ENCODE data around the gene GPX3.
A peak's percentile ranks its signal among the peaks of the same experiment; 100 is the strongest.

Gene GPX3

DNA sequence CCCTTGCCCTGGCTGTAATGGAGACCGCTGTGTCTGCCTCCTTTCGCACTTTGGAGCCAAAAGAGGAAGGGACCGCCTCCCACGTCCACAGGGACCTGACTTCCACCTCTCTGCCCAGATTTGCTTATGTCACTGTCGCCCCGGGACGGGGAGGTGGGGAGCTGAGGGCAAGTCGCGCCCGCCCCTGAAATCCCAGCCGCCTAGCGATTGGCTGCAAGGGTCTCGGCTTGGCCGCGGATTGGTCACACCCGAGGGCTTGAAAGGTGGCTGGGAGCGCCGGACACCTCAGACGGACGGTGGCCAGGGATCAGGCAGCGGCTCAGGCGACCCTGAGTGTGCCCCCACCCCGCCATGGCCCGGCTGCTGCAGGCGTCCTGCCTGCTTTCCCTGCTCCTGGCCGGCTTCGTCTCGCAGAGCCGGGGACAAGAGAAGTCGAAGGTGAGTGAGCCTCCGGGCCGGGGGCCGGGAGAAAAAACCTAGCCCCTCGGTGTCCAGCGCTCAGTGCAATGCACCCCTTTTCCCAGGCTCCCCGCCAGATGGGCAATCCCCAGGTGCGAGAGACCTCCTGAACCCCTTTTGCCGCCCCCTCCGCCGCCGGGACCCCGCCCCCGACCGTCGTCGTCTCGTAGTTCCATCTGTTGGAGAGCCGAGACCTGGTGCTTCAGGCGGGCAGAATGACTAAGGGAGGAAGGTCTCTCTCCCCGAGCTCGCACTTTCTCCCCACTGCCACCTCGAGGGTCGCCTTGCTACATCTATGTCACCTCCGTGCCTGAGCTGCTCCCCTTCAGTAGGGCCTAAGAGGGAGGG is at the start of gene GPX3:
GPX3 (plus strand) TSS at position 288 of the 807 bp plus-strand sequence; CDS start at position 352, 64 bp downstream.
- DNase-seq (ENCODE audit: insufficient read length, low spot score) (peak; percentile 51), FAIRE-seq (no peak)
- TF ChIP-seq POLR2A (IDR thresholded peaks at IDR 0.05; ENCODE audit: low read depth, low read length): peak; percentile 51

GRCh38 chr5:150978590-150978989 is 41.8 kb upstream of the GPX3 start:
- FAIRE-seq (no peak), DNase-seq (ENCODE audit: insufficient read length, low spot score) (no peak)
- no peak for TF ChIP-seq POLR2A (IDR thresholded peaks at IDR 0.05; ENCODE audit: low read depth, low read length)

- DNase-seq (ENCODE audit: insufficient read length, low spot score) (no peak), FAIRE-seq (no peak)
- TF ChIP-seq POLR2A (IDR thresholded peaks at IDR 0.05; ENCODE audit: low read depth, low read length): no peak
Observed at GRCh38 chr5:150987746-150988145, 32.6 kb upstream of the GPX3 start.

DNA sequence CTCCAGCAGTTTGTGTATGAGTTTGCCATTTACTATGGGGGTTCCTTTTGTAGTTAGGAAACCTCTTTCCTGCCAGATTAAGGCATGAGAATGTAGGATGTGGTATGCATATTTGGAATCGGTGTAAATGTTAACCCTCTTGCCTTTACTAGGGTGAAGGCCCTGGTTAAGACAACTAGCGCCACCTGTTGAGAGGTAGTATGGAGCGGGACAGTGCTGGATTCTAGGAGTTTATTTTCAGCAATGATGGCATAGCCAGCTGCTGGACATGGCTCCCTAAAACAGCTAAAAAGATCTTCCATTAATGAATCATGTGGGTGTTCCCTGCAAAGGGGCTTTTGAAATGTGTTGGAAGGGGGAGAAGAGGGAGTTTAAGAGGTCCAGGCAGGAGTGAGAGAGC is 30.7 kb upstream of the GPX3 start:
- DNase-seq (ENCODE audit: insufficient read length, low spot score): no peak

DNA sequence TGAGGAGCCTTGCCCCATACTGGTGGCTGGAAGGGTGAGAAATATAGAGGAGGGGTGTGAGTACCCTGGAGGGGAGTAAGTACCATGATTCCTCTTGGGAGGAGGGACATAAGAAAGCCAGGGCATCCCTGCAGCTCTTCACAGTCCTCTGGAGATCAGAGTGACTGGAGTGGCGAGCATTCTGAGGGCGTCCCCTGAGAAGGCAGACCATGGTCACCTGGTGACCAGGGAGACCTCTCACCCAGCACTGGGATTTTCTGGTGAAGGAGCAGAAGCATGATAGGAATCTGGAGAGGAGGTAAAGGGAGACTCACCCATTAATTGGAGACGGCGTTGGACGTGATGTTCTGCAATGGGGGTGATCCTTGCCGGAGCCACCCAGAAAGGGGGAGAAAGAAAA is 27.7 kb upstream of the GPX3 start:
- FAIRE-seq: no peak
- TF ChIP-seq POLR2A (IDR thresholded peaks at IDR 0.05; ENCODE audit: low read depth, low read length): no peak
- no peak for DNase-seq (ENCODE audit: insufficient read length, low spot score)

More for the DNA sequence above, 30.7 kb upstream of the GPX3 start:
- no peak for FAIRE-seq
- no peak for TF ChIP-seq POLR2A (IDR thresholded peaks at IDR 0.05; ENCODE audit: low read depth, low read length)

- FAIRE-seq (no peak), DNase-seq (ENCODE audit: insufficient read length, low spot score) (no peak)
- TF ChIP-seq POLR2A (IDR thresholded peaks at IDR 0.05; ENCODE audit: low read depth, low read length): no peak
Observed at GRCh38 chr5:150993422-150993821, 27.0 kb upstream of the GPX3 start.

- no peak for TF ChIP-seq POLR2A (IDR thresholded peaks at IDR 0.05; ENCODE audit: low read depth, low read length)
- FAIRE-seq (no peak), DNase-seq (ENCODE audit: insufficient read length, low spot score) (no peak)
Observed at GRCh38 chr5:150993826-150994412, 26.5 kb upstream of the GPX3 start.

DNA sequence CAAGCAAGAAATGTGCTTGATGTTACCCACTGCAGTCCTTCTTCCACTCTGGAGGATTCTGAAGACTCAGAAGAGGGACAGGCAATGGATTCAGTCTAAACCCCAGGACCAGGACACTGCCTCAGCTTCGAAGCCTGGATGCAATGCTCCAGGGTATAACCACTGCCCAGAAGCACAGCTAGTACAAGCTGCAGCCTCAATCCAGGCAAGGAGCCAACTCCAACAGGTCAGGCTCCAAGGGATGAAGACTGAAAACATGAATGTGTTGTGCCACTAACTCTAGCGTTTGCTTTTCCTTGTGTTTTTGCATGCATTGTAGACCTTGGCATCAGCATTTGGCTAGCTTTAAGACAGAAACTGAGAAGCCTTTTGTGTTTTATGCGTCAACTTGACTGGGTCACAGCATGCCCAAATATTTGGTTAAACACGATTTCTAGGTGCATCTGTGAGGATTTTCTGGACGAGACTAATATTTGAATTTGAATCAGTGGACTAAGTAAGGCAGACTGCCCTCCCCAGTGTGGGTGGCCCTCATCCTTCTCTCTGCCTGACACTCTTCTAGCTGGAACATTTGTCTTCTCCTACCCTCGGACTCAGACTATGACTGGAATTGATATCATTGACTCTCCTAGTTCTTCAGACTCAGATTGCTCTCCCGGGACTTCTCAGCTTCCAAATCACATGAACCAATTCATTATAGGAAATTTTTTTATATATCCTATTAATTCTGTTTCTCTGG is 20.5 kb upstream of the GPX3 start:
- DNase-seq (ENCODE audit: insufficient read length, low spot score) (no peak), FAIRE-seq (no peak)
- no peak for TF ChIP-seq POLR2A (IDR thresholded peaks at IDR 0.05; ENCODE audit: low read depth, low read length)

- DNase-seq (ENCODE audit: insufficient read length, low spot score): no peak
- TF ChIP-seq POLR2A (IDR thresholded peaks at IDR 0.05; ENCODE audit: low read depth, low read length): no peak
- FAIRE-seq: no peak
Observed at GRCh38 chr5:151001436-151001835, 19.0 kb upstream of the GPX3 start.

DNA sequence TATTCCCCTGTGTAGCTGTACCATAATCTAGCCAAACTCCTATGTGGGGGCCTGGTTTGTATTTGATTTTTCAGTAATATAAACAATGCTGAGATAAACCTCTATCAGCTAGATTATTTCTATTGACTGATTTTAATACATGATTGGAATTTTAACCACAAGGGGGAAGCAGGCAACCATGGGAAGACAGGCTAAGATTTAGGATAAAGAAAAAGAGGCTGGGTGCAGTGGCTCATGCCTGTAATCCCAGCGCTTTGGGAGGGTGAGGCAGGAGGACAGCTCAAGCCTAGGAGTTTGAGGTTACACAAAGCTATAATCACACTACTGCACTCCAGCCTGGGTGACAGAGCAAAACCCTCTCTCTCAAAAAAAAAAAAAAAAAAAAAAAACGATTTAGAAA is 18.1 kb upstream of the GPX3 start:
- TF ChIP-seq POLR2A (IDR thresholded peaks at IDR 0.05; ENCODE audit: low read depth, low read length): no peak
- no peak for DNase-seq (ENCODE audit: insufficient read length, low spot score)
- no peak for FAIRE-seq

GRCh38 chr5:151002681-151003502 is 17.5 kb upstream of the GPX3 start:
- DNase-seq (ENCODE audit: insufficient read length, low spot score): no peak
- FAIRE-seq: no peak
- TF ChIP-seq POLR2A (IDR thresholded peaks at IDR 0.05; ENCODE audit: low read depth, low read length): no peak

- DNase-seq (ENCODE audit: insufficient read length, low spot score) (no peak), FAIRE-seq (no peak)
- no peak for TF ChIP-seq POLR2A (IDR thresholded peaks at IDR 0.05; ENCODE audit: low read depth, low read length)
Observed at GRCh38 chr5:151003503-151003860, 16.9 kb upstream of the GPX3 start.

GRCh38 chr5:151004499-151004898 is 15.9 kb upstream of the GPX3 start:
- FAIRE-seq: no peak
- DNase-seq (ENCODE audit: insufficient read length, low spot score): no peak
- TF ChIP-seq POLR2A (IDR thresholded peaks at IDR 0.05; ENCODE audit: low read depth, low read length): no peak

Measured in H54 (cell line).